K562 (cell line): ENCODE results near the gene AIFM3. TPM values are rescaled to one million over a fixed set of nuclear protein-coding genes. Genes with fewer than 3 reads are reported as not detected.

ENCODE experiments used
- BRD9 ChIP-seq: fragments of 450-650 bp; IDR thresholded peaks from 2 replicates; pipeline ENCODE4 v1.6.1; 2018; ENCODE audit warnings: low read depth; ENCODE audit not compliant: partially characterized antibody
- ELK3 ChIP-seq: fragments of 450-650 bp; formaldehyde crosslinking; IDR thresholded peaks from 2 replicates; pipeline ENCODE4 v1.4.0; 2020; ENCODE audit warnings: mild to moderate bottlenecking
- EP400 ChIP-seq: fragments of 450-650 bp; IDR thresholded peaks from 2 replicates; pipeline ENCODE4 v1.6.1; 2017; ENCODE audit warnings: antibody characterized with exemption, mild to moderate bottlenecking, moderate library complexity
- ETV6 ChIP-seq, 3 experiments: fragments of 150-350 bp in 1 of 3; sonication (generic) in 1 of 3; formaldehyde crosslinking in 1 of 3; IDR thresholded peaks; 2 replicates each; pipeline versions ENCODE4 v1.6.1 to v1.8.0; 2014 to 2022; ENCODE audit warnings: borderline replicate concordance in 2 of 3, low read depth in 2 of 3, antibody characterized with exemption in 1 of 3, low read length in 1 of 3, mild to moderate bottlenecking in 1 of 3, missing genetic modification reagents in 1 of 3
- FOXA3 ChIP-seq, 2 experiments: fragments of 450-650 bp in 1 of 2; sonication (generic) in 1 of 2; formaldehyde crosslinking; IDR thresholded peaks in 1 of 2; conservative IDR thresholded peaks in 1 of 2; 2 replicates each; pipeline versions ENCODE4 v1.4.0 to v1.8.0; 2020 to 2022; ENCODE audit warnings: mild to moderate bottlenecking in 2 of 2, missing genetic modification reagents in 1 of 2
- FOXJ2 ChIP-seq: fragments of 200-800 bp; sonication (Bioruptor generic); IDR thresholded peaks from 2 replicates; pipeline ENCODE4 v1.6.1; 2016; ENCODE audit warnings: missing genetic modification characterization, missing compliant biosample characterization
- FOXK2 ChIP-seq, 2 experiments: fragments of 450-650 bp; IDR thresholded peaks in 1 of 2; conservative IDR thresholded peaks in 1 of 2; 2 replicates each; pipeline ENCODE4 v1.6.1; 2016; ENCODE audit warnings: low read depth in 2 of 2, mild to moderate bottlenecking in 1 of 2
- GTF2A2 ChIP-seq: IDR thresholded peaks from 2 replicates; pipeline ENCODE4 v1.6.1; 2016; ENCODE audit warnings: mild to moderate bottlenecking, missing genetic modification characterization, missing compliant biosample characterization
- KDM4B ChIP-seq, 2 experiments: fragments of 450-650 bp in 1 of 2; sonication (generic) in 1 of 2; IDR thresholded peaks; 2 replicates each; pipeline ENCODE4 v1.6.1; 2016 to 2017; ENCODE audit warnings: borderline replicate concordance in 2 of 2, antibody characterized with exemption in 1 of 2, low read depth in 1 of 2, mild to moderate bottlenecking in 1 of 2
- NELFE ChIP-seq: IDR thresholded peaks from 2 replicates; pipeline ENCODE4 v1.6.1; 2011; ENCODE audit warnings: mild to moderate bottlenecking; ENCODE audit not compliant: insufficient read depth, insufficient read length
- PATZ1 ChIP-seq: fragments of 250-450 bp; sonication (Bioruptor Pico); IDR thresholded peaks from 2 replicates; pipeline ENCODE4 v1.5.0; 2020; ENCODE audit warnings: mild to moderate bottlenecking, borderline replicate concordance
- PHB ChIP-seq: fragments of 250-450 bp; sonication (Bioruptor Pico); IDR thresholded peaks from 2 replicates; pipeline ENCODE4 v1.5.0; 2021
- PTRF ChIP-seq: fragments of 450-650 bp; IDR thresholded peaks from 2 replicates; pipeline ENCODE4 v1.6.1; 2016; ENCODE audit warnings: mild to moderate bottlenecking, missing genetic modification characterization, missing compliant biosample characterization
- TAF9B ChIP-seq: fragments of 450-650 bp; IDR thresholded peaks from 2 replicates; pipeline ENCODE4 v1.6.1; 2018; ENCODE audit warnings: mild to moderate bottlenecking; ENCODE audit not compliant: partially characterized antibody
- U2AF1 ChIP-seq: fragments of 200-400 bp; formaldehyde crosslinking; optimal IDR thresholded peaks from 2 replicates; pipeline ENCODE3; 2017; ENCODE audit warnings: mild to moderate bottlenecking, low read depth, low read length, moderate library complexity
- ZBTB17 ChIP-seq: fragments of 450-650 bp; formaldehyde crosslinking; IDR thresholded peaks from 2 replicates; pipeline ENCODE4 v1.4.0; 2020; ENCODE audit warnings: mild to moderate bottlenecking
- ZNF124 ChIP-seq: sonication (generic); formaldehyde crosslinking; IDR thresholded peaks from 2 replicates; pipeline ENCODE4 v1.8.1; 2022; ENCODE audit warnings: missing genetic modification reagents
- ZNF146 ChIP-seq: IDR thresholded peaks from one replicate; pipeline ENCODE4 v1.6.1; 2018; ENCODE audit warnings: missing compliant biosample characterization; ENCODE audit not compliant: unreplicated experiment
- ZNF592 ChIP-seq: fragments of 450-650 bp; IDR thresholded peaks from 2 replicates; pipeline ENCODE4 v1.6.1; 2017; ENCODE audit warnings: antibody characterized with exemption, mild to moderate bottlenecking
- ZNF778 ChIP-seq: fragments of 450-650 bp; formaldehyde crosslinking; IDR thresholded peaks from 2 replicates; pipeline ENCODE4 v1.4.0; 2020; ENCODE audit warnings: mild to moderate bottlenecking, moderate library complexity
- ZNF830 ChIP-seq: fragments of 250-450 bp; sonication (Bioruptor Pico); IDR thresholded peaks from 2 replicates; pipeline ENCODE4 v1.5.0; 2021; ENCODE audit warnings: mild to moderate bottlenecking
- polyA plus RNA-seq, 8 experiments: library from polyadenylated mRNA; depleted of rRNA in 4 of 8; stranded (reverse) in 5 of 8; unstranded in 3 of 8; fragments of >200 nt; fragmentation: Nextera tagmentation in 2 of 8; fragmentation: Illumina TruSeq in 1 of 8; extraction: Ambion mirVana in 2 of 8; extraction: Trizol in 1 of 8; gene quantifications; 2 replicates each; pipeline versions ENCODE4 v1.2.1 to v1.2.3, GENCODE V29; 2011 to 2014; ENCODE audit warnings: inconsistent platforms in 1 of 8, missing spikeins in 1 of 8
- total RNA-seq, 7 experiments: library from RNA; depleted of rRNA in 6 of 7; stranded (reverse); fragments of >200 nt in 6 of 7; fragmentation: Illumina TruSeq in 2 of 7; extraction: Trizol in 2 of 7; gene quantifications; 2 replicates each; pipeline versions ENCODE4 v1.2.1 to v1.2.3, GENCODE V29; 2011 to 2021; ENCODE audit warnings: low replicate concordance in 1 of 7

The AIFM3 gene
- total and polyA plus RNA-seq, 9 of the 15 experiments (the other 6 are each of a cell fraction or from before 2014, with no cell fraction given) = 0.03 to 0.20 (median 0.07) TPM; not detected in 1

GRCh38 chr22:21014202-21014725 is 47.2 kb downstream of the AIFM3 start (continued):
- TF ChIP-seq PTRF = no peak
- TF ChIP-seq ZNF124 (CRISPR knock-in tag) = no peak
- no peak for TF ChIP-seq FOXK2 (conservative IDR thresholded peaks at IDR 0.05 in 1 of 2, IDR thresholded peaks at IDR 0.05 in 1 of 2; ENCODE audit: low read depth in 2 of 2)
- TF ChIP-seq GTF2A2 = no peak
- no peak for TF ChIP-seq ELK3
- no peak; the same call in 1 of the 2 replicates for TF ChIP-seq ZBTB17 (CRISPR knock-in tag)
- TF ChIP-seq ZNF778 (CRISPR knock-in tag) = no peak
- TF ChIP-seq U2AF1 = no peak
- peak in 1 of 2 experiments; percentile 38; a peak in 2 of 4 replicates for TF ChIP-seq ETV6 (IDR thresholded peaks at IDR 0.05; ENCODE audit: borderline replicate concordance in 1 of 2, low read depth in 2 of 2, low read length in 1 of 2)
- no peak for TF ChIP-seq ETV6 (CRISPR knock-in tag; IDR thresholded peaks at IDR 0.05; ENCODE audit: borderline replicate concordance)
- no peak for TF ChIP-seq TAF9B
- TF ChIP-seq PHB (CRISPR knock-in tag) = no peak
- TF ChIP-seq ZNF830 = peak; percentile 98
- TF ChIP-seq ZNF146 (CRISPR knock-in tag) = no peak
- TF ChIP-seq ZNF592 = no peak
- no peak for TF ChIP-seq FOXA3 (CRISPR knock-in tag; conservative IDR thresholded peaks at IDR 0.05 in 1 of 2, IDR thresholded peaks at IDR 0.05 in 1 of 2)
- TF ChIP-seq EP400 = no peak
- peak; percentile 96 for TF ChIP-seq FOXJ2 (tag)
- 0 out of 2 replicates have a peak, but pooled peaks have one; percentile 61 for TF ChIP-seq PATZ1 (CRISPR knock-in tag)
- TF ChIP-seq KDM4B (IDR thresholded peaks at IDR 0.05; ENCODE audit: borderline replicate concordance in 2 of 2, low read depth in 1 of 2) = no peak
- no peak for TF ChIP-seq NELFE
- no peak for TF ChIP-seq BRD9
